ENCODE data around the gene EPHA10.

EPHA10 gene

GRCh38 chr1:37755951-37756560, 8.9 kb downstream of the EPHA10 start:
- H3K4me2 ChIP-seq (ENCODE audit: low read length), result no peak overlapping the region
- H3K27ac ChIP-seq (ENCODE audit: low read depth, low read length, poor library complexity, severe bottlenecking), result no peak overlapping the region
- H3K4me1 ChIP-seq (ENCODE audit: insufficient read depth, low read length, severe bottlenecking), result no peaks in the 10 kb centered on the region
- no peaks in the 10 kb centered on the region for H4K20me1 ChIP-seq (ENCODE audit: insufficient read depth, low read length)
- H3K9me2 ChIP-seq (ENCODE audit: low read depth, low read length), result no peaks in the 10 kb centered on the region
- 0 out of 2 replicates have a peak, but pooled peaks cover 5% of the 10 kb centered on the region for H3K27me3 ChIP-seq (ENCODE audit: insufficient read depth, low read length)
- no peaks in the 10 kb centered on the region for H3K79me2 ChIP-seq (ENCODE audit: insufficient read depth, low read length)
- H2AFZ ChIP-seq (ENCODE audit: low read length), result no peak overlapping the region
- no peaks in the 10 kb centered on the region for H3K36me3 ChIP-seq (ENCODE audit: insufficient read depth, low read length)
- H3K9ac ChIP-seq (ENCODE audit: low read length), result no peak overlapping the region
- TF ChIP-seq CTCF (IDR thresholded peaks at IDR 0.05; ENCODE audit: low read length) (no peak), EZH2 (IDR thresholded peaks at IDR 0.05; ENCODE audit: borderline replicate concordance, low read length) (no peak)
- no peak overlapping the region for H3K4me3 ChIP-seq (ENCODE audit: low read depth, low read length, poor library complexity, severe bottlenecking)
- no peaks in the 10 kb centered on the region for H3K9me3 ChIP-seq (ENCODE audit: low read length)
- H3F3A ChIP-seq (ENCODE audit: insufficient read depth, low read length), result no peaks in the 10 kb centered on the region

GRCh38 chr1:37755290-37755689, 9.6 kb downstream of the EPHA10 start:
- Histone ChIP-seq H3K9me2 (ENCODE audit: low read depth, low read length) (no peaks in the 10 kb centered on the region), H3K9ac (ENCODE audit: low read length) (no peak overlapping the region), H3K36me3 (ENCODE audit: insufficient read depth, low read length) (no peaks in the 10 kb centered on the region), H3K4me1 (ENCODE audit: insufficient read depth, low read length, severe bottlenecking) (no peaks in the 10 kb centered on the region), H3K4me2 (ENCODE audit: low read length) (no peak overlapping the region), H3K79me2 (ENCODE audit: insufficient read depth, low read length) (no peaks in the 10 kb centered on the region), H3K27me3 (ENCODE audit: insufficient read depth, low read length) (0 out of 2 replicates have a peak, but pooled peaks cover 5% of the 10 kb centered on the region), H3K4me3 (ENCODE audit: low read depth, low read length, poor library complexity, severe bottlenecking) (no peak overlapping the region), H3F3A (ENCODE audit: insufficient read depth, low read length) (no peaks in the 10 kb centered on the region), H3K27ac (ENCODE audit: low read depth, low read length, poor library complexity, severe bottlenecking) (no peak overlapping the region), H3K9me3 (ENCODE audit: low read length) (no peaks in the 10 kb centered on the region), H4K20me1 (ENCODE audit: insufficient read depth, low read length) (no peaks in the 10 kb centered on the region), H2AFZ (ENCODE audit: low read length) (no peak overlapping the region)
- TF ChIP-seq EZH2 (IDR thresholded peaks at IDR 0.05; ENCODE audit: borderline replicate concordance, low read length) (no peak), CTCF (IDR thresholded peaks at IDR 0.05; ENCODE audit: low read length) (no peak)

- H2AFZ ChIP-seq (ENCODE audit: low read length), result no peak overlapping the region
- no peaks in the 10 kb centered on the region for H3K4me1 ChIP-seq (ENCODE audit: insufficient read depth, low read length, severe bottlenecking)
- TF ChIP-seq CTCF (IDR thresholded peaks at IDR 0.05; ENCODE audit: low read length), result no peak
- TF ChIP-seq EZH2 (IDR thresholded peaks at IDR 0.05; ENCODE audit: borderline replicate concordance, low read length), result no peak
- H3K9me3 ChIP-seq (ENCODE audit: low read length), result no peaks in the 10 kb centered on the region
- no peaks in the 10 kb centered on the region for H3K79me2 ChIP-seq (ENCODE audit: insufficient read depth, low read length)
- H3K36me3 ChIP-seq (ENCODE audit: insufficient read depth, low read length), result no peaks in the 10 kb centered on the region
- H3K27me3 ChIP-seq (ENCODE audit: insufficient read depth, low read length), result 0 out of 2 replicates have a peak, but pooled peaks cover 5% of the 10 kb centered on the region
- H3K4me2 ChIP-seq (ENCODE audit: low read length), result 0 out of 2 replicates have a peak overlapping the region, but pooled peaks have one; percentile 14
- H3K27ac ChIP-seq (ENCODE audit: low read depth, low read length, poor library complexity, severe bottlenecking), result no peak overlapping the region
- H3K9ac ChIP-seq (ENCODE audit: low read length), result no peak overlapping the region
- H3K4me3 ChIP-seq (ENCODE audit: low read depth, low read length, poor library complexity, severe bottlenecking), result peak overlapping the region; percentile 30
- H4K20me1 ChIP-seq (ENCODE audit: insufficient read depth, low read length), result no peaks in the 10 kb centered on the region
- H3F3A ChIP-seq (ENCODE audit: insufficient read depth, low read length), result no peaks in the 10 kb centered on the region
- no peaks in the 10 kb centered on the region for H3K9me2 ChIP-seq (ENCODE audit: low read depth, low read length)
Measured at GRCh38 chr1:37753473-37754321, 11.2 kb downstream of the EPHA10 start.
